ENCODE data around the gene CARS2.

GRCh38 chr13:110610955-110611595 is 94.8 kb downstream of the CARS2 start:
- TF ChIP-seq ZFX (IDR thresholded peaks at IDR 0.05) (no peak), POLR2AphosphoS5 (IDR thresholded peaks at IDR 0.05; ENCODE audit: low read depth, low read length) (no peak), ATF3 (IDR thresholded peaks at IDR 0.05) (no peak), SIN3A (IDR thresholded peaks at IDR 0.05; ENCODE audit: low read depth) (no peak), YY1 (IDR thresholded peaks at IDR 0.05; ENCODE audit: extremely low read depth, insufficient replicate concordance, low read depth, low read length) (no peak), REST (IDR thresholded peaks at IDR 0.05; ENCODE audit: low read depth) (no peak), MAX (IDR thresholded peaks at IDR 0.05) (no peak), CTCF (IDR thresholded peaks at IDR 0.05 in 2 of 3, conservative IDR thresholded peaks at IDR 0.05 in 1 of 3; ENCODE audit: borderline replicate concordance in 1 of 3, insufficient read depth in 1 of 3, low read depth in 2 of 3, low read length in 2 of 3) (no peak), CEBPB (IDR thresholded peaks at IDR 0.05; ENCODE audit: low read depth) (no peak), EZH2phosphoT487 (IDR thresholded peaks at IDR 0.05; ENCODE audit: borderline replicate concordance) (no peak), EZH2 (IDR thresholded peaks at IDR 0.05) (no peak), RAD21 (IDR thresholded peaks at IDR 0.05; ENCODE audit: low read depth) (no peak), POLR2A (IDR thresholded peaks at IDR 0.05; ENCODE audit: borderline replicate concordance, extremely low read depth, insufficient read depth, insufficient read length) (no peak), SP1 (IDR thresholded peaks at IDR 0.05; ENCODE audit: low read depth) (no peak)

Data from HCT116 (cell line).